Neutrophil (primary cell): ENCODE data around the gene KLHL3.

Source experiments
- H3K27ac ChIP-seq: fragments of 200-600 bp; sonication (generic); 2 replicates; pipeline ENCODE4 v1.5.1; 2016; ENCODE audit warnings: mild to moderate bottlenecking, moderate library complexity
- H3K27me3 ChIP-seq: fragments of 200-600 bp; sonication (generic); 2 replicates; pipeline ENCODE4 v1.6.0; 2016; ENCODE audit warnings: mild to moderate bottlenecking
- H3K36me3 ChIP-seq: fragments of 200-600 bp; sonication (generic); 2 replicates; pipeline ENCODE4 v1.5.1; 2017
- H3K4me1 ChIP-seq, 2 experiments: fragments of 200-600 bp in 1 of 2; sonication (generic) in 1 of 2; 1 replicate in 1 of 2; 2 replicates in 1 of 2; pipeline versions ENCODE4 v1.5.1 to v1.6.1; 2013 to 2016; ENCODE audit warnings: low read depth in 1 of 2, low read length in 1 of 2, mild to moderate bottlenecking in 1 of 2, moderate library complexity in 1 of 2; ENCODE audit not compliant: control insufficient read depth in 1 of 2, insufficient read depth in 1 of 2
- H3K4me3 ChIP-seq, 2 experiments: fragments of 200-600 bp in 1 of 2; sonication (generic) in 1 of 2; 1 replicate in 1 of 2; 2 replicates in 1 of 2; pipeline ENCODE4 v1.5.1; 2013 to 2016; ENCODE audit warnings: low read depth in 1 of 2, low read length in 1 of 2, mild to moderate bottlenecking in 1 of 2, moderate library complexity in 1 of 2
- H3K9me3 ChIP-seq: fragments of 200-600 bp; sonication (generic); 2 replicates; pipeline ENCODE4 v1.5.1; 2016
- CTCF ChIP-seq: fragments of 200-600 bp; sonication (generic); IDR thresholded peaks from 2 replicates; pipeline ENCODE4 v1.5.1; 2016; ENCODE audit warnings: antibody characterized with exemption

Gene KLHL3

GRCh38 chr5:137609127-137609526 lies 126.8 kb downstream of the KLHL3 start:
- H3K9me3 ChIP-seq: no peaks in the 10 kb centered on the region
- H3K36me3 ChIP-seq: no peaks in the 10 kb centered on the region
- H3K27me3 ChIP-seq: peaks cover 55% of the 10 kb centered on the region
- peaks cover 7 to 13% of the 10 kb centered on the region in 2 experiments for H3K4me1 ChIP-seq
- no peak overlapping the region for H3K27ac ChIP-seq
- no peak for TF ChIP-seq CTCF
- no peak overlapping the region for H3K4me3 ChIP-seq

- no peak overlapping the region for H3K4me3 ChIP-seq
- H3K9me3 ChIP-seq: no peaks in the 10 kb centered on the region
- no peak overlapping the region for H3K27ac ChIP-seq
- no peaks in the 10 kb centered on the region for H3K36me3 ChIP-seq
- peaks cover 59% of the 10 kb centered on the region for H3K27me3 ChIP-seq
- TF ChIP-seq CTCF: no peak
- no peaks in the 10 kb centered on the region for H3K4me1 ChIP-seq
Observed at GRCh38 chr5:137607771-137608170, 128.1 kb downstream of the KLHL3 start.

GRCh38 chr5:137606401-137606800 lies 129.5 kb downstream of the KLHL3 start:
- Histone ChIP-seq H3K27ac (no peak overlapping the region), H3K4me3 (no peak overlapping the region), H3K4me1 (no peaks in the 10 kb centered on the region), H3K9me3 (no peaks in the 10 kb centered on the region), H3K27me3 (peaks cover 60% of the 10 kb centered on the region), H3K36me3 (no peaks in the 10 kb centered on the region)
- TF ChIP-seq CTCF: no peak

GRCh38 chr5:137605411-137605810 lies 130.5 kb downstream of the KLHL3 start:
- TF ChIP-seq CTCF: no peak
- Histone ChIP-seq H3K4me1 (no peaks in the 10 kb centered on the region), H3K27ac (no peak overlapping the region), H3K27me3 (peaks cover 68% of the 10 kb centered on the region), H3K9me3 (no peaks in the 10 kb centered on the region), H3K4me3 (no peak overlapping the region), H3K36me3 (no peaks in the 10 kb centered on the region)

- no peaks in the 10 kb centered on the region for H3K36me3 ChIP-seq
- peaks cover 77% of the 10 kb centered on the region for H3K27me3 ChIP-seq
- H3K9me3 ChIP-seq: no peaks in the 10 kb centered on the region
Observed at GRCh38 chr5:137604348-137605095, 131.4 kb downstream of the KLHL3 start.

More at GRCh38 chr5:137604348-137605095, 131.4 kb downstream of the KLHL3 start:
- no peaks in the 10 kb centered on the region for H3K4me1 ChIP-seq
- no peak overlapping the region for H3K4me3 ChIP-seq
- TF ChIP-seq CTCF: no peak
- no peak overlapping the region for H3K27ac ChIP-seq
